GM12875 (cell line): ENCODE results near the gene TMCO4.

Experiments used
- H3K4me3 ChIP-seq: one replicate; pipeline ENCODE4 v1.5.1; 2011; ENCODE audit warnings: low read depth, low read length, control low read depth
- TF ChIP-seq, protein P1 (sequence below): IDR thresholded peaks from 2 replicates; pipeline ENCODE4 v1.5.1; 2011; ENCODE audit warnings: low read depth, mild to moderate bottlenecking, control low read depth, inconsistent platforms, low read length, moderate library complexity, borderline replicate concordance; ENCODE audit not compliant: insufficient read depth

Gene TMCO4

GRCh38 chr1:19774180-19774785 is 25.4 kb downstream of the TMCO4 start:
- TF ChIP-seq, protein P1, sequence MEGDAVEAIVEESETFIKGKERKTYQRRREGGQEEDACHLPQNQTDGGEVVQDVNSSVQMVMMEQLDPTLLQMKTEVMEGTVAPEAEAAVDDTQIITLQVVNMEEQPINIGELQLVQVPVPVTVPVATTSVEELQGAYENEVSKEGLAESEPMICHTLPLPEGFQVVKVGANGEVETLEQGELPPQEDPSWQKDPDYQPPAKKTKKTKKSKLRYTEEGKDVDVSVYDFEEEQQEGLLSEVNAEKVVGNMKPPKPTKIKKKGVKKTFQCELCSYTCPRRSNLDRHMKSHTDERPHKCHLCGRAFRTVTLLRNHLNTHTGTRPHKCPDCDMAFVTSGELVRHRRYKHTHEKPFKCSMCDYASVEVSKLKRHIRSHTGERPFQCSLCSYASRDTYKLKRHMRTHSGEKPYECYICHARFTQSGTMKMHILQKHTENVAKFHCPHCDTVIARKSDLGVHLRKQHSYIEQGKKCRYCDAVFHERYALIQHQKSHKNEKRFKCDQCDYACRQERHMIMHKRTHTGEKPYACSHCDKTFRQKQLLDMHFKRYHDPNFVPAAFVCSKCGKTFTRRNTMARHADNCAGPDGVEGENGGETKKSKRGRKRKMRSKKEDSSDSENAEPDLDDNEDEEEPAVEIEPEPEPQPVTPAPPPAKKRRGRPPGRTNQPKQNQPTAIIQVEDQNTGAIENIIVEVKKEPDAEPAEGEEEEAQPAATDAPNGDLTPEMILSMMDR = no peak
- no peak overlapping the region for H3K4me3 ChIP-seq

- TF ChIP-seq, protein P1 = no peak
- H3K4me3 ChIP-seq = no peak overlapping the region
Measured at GRCh38 chr1:19773485-19773884, 26.2 kb downstream of the TMCO4 start.

GRCh38 chr1:19772053-19772452 is 27.7 kb downstream of the TMCO4 start:
- TF ChIP-seq, protein P1 = no peak
- H3K4me3 ChIP-seq = no peak overlapping the region

GRCh38 chr1:19771350-19771749 is 28.4 kb downstream of the TMCO4 start:
- no peak overlapping the region for H3K4me3 ChIP-seq
- TF ChIP-seq, protein P1 = no peak

DNA sequence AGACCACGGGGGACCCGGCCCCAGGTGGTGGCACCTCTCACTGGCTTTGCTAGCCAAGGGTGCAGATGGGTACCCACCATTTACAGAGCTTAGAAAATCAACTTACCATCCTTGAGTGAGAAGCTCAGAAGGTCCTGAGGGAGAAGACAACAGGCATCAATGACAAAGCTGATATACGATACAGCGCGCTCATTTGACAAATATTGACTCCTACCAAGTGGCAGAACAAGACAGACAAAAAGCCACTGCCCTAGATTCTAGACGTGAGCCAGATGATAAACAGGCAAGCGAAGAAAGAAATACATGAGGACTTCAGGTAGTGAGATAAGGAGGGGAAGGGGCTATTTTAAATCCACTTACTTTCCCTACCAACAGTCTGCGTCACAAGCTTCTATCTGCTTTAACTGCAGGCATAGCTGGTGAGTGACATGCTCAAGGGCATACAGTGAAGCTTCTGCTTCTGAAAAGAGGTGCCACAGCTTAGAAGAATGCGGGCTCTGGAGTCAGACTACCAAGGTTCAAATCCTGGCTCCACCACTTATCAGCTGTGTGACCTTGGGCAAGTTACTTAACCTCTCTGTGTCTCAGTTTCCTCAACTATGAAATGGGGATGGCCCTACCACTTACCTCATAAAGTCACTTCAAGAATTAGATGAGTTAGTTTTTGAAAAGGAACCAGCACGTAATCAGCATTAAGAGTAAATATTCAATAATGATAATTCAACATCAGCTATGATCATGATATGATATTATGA is 29.1 kb downstream of the TMCO4 start:
- H3K4me3 ChIP-seq = no peak overlapping the region
- TF ChIP-seq, protein P1 = no peak

- TF ChIP-seq, protein P1 = no peak
- no peak overlapping the region for H3K4me3 ChIP-seq
Measured at GRCh38 chr1:19769211-19769932, 30.3 kb downstream of the TMCO4 start.
